ENCODE measurements around the gene CD2BP2. TPM values are rescaled to one million over a fixed set of nuclear protein-coding genes. Genes with fewer than 3 reads are reported as not detected.

Gene CD2BP2
- total RNA-seq, 1 donor from 2014 or later = 44.3 TPM

- peak; percentile 97 for ATAC-seq
Measured at GRCh38 chr16:30378236-30379157, 23.4 kb upstream of the CD2BP2 start.

- ATAC-seq = peak; percentile 53
Measured at GRCh38 chr16:30377812-30378235, 22.7 kb upstream of the CD2BP2 start.

- no peak for ATAC-seq
Measured at GRCh38 chr16:30377050-30377811, 22.1 kb upstream of the CD2BP2 start.

- no peak for ATAC-seq
Measured at GRCh38 chr16:30376461-30376902, 21.4 kb upstream of the CD2BP2 start.

- ATAC-seq = no peak
Measured at GRCh38 chr16:30375864-30376263, 20.8 kb upstream of the CD2BP2 start.

GRCh38 chr16:30374538-30374937 is 19.4 kb upstream of the CD2BP2 start, which contains the start of gene MYL11:
MYL11 (plus strand) TSS chr16:30374802; CDS start chr16:30374858, 56 bp downstream.
- ATAC-seq = no peak

GRCh38 chr16:30372725-30373124 is 17.6 kb upstream of the CD2BP2 start:
- no peak for ATAC-seq

GRCh38 chr16:30372038-30372712 is 17.1 kb upstream of the CD2BP2 start:
- no peak for ATAC-seq

GRCh38 chr16:30371248-30371816 is 16.2 kb upstream of the CD2BP2 start:
- ATAC-seq = no peak

- peak; percentile 93 for ATAC-seq
Measured at GRCh38 chr16:30370456-30371247, 15.5 kb upstream of the CD2BP2 start, which contains the start of gene TBC1D10B. TBC1D10B (minus strand) TSS chr16:30370494; CDS start chr16:30370183, 311 bp downstream.

- no peak for ATAC-seq
Measured at GRCh38 chr16:30369938-30370455, 14.9 kb upstream of the CD2BP2 start.

- no peak for ATAC-seq
Measured at GRCh38 chr16:30369091-30369937, 14.2 kb upstream of the CD2BP2 start.

- no peak for ATAC-seq
Measured at GRCh38 chr16:30368792-30369090, 13.6 kb upstream of the CD2BP2 start.

- ATAC-seq = no peak
Measured at GRCh38 chr16:30368122-30368791, 13.1 kb upstream of the CD2BP2 start.

- ATAC-seq = no peak
Measured at GRCh38 chr16:30367349-30368009, 12.4 kb upstream of the CD2BP2 start.

- ATAC-seq = no peak
Measured at GRCh38 chr16:30366511-30366910, 11.4 kb upstream of the CD2BP2 start.

- no peak for ATAC-seq
Measured at GRCh38 chr16:30365200-30365599, 10.1 kb upstream of the CD2BP2 start.

- ATAC-seq = no peak
Measured at GRCh38 chr16:30361180-30361579, 6.1 kb upstream of the CD2BP2 start.

- no peak for ATAC-seq
Measured at GRCh38 chr16:30359871-30360170, 4.7 kb upstream of the CD2BP2 start.

Measured in esophagus mucosa (tissue), 1 donor.